SK-N-SH (cell line): ENCODE measurements around the gene LRRC30. TPM values are rescaled to one million over a fixed set of nuclear protein-coding genes. Genes with fewer than 3 reads are reported as not detected.

Source experiments
- CTCF ChIA-PET: fragments of 300-600, 350-600 bp; formaldehyde crosslinking; extraction: SDS; loops from one replicate; lab custom pipeline; 2021; lab: Yijun Ruan, JAX
- POLR2A ChIA-PET: fragments of 350-600 bp; sonication (Branson Sonifier 250); formaldehyde crosslinking; extraction: SDS; loops from one replicate; lab custom pipeline; 2020; ENCODE audit warnings: antibody characterized with exemption, inconsistent platforms; lab: Yijun Ruan, JAX
- DNase-seq: peaks from one replicate; pipeline ENCODE4 v3.0.0; 2012
- H2AFZ ChIP-seq: fragments of 200-600 bp; sonication (generic); 2 replicates; pipeline ENCODE4 v1.8.1; 2016; ENCODE audit warnings: antibody characterized with exemption, mild to moderate bottlenecking, low read depth
- H3F3A ChIP-seq: fragments of 200-600 bp; sonication (generic); replicated peaks from 2 replicates; pipeline ENCODE3; 2016; ENCODE audit warnings: antibody characterized with exemption, mild to moderate bottlenecking; ENCODE audit not compliant: insufficient read depth
- H3K27ac ChIP-seq, 2 experiments: fragments of 200-500 bp in 1 of 2; fragments of 200-600 bp in 1 of 2; sonication (Bioruptor generic) in 1 of 2; sonication (generic), shearing (Covaris generic) in 1 of 2; 2 replicates each; pipeline versions ENCODE4 v1.5.1 to v1.6.1; 2014 to 2016; ENCODE audit warnings: low read depth in 2 of 2, inconsistent platforms in 1 of 2, low read length in 1 of 2, mild to moderate bottlenecking in 1 of 2, mixed read lengths in 1 of 2
- H3K27me3 ChIP-seq: fragments of 200-600 bp; sonication (generic), shearing (Covaris generic); 2 replicates; pipeline ENCODE4 v1.6.1; 2016; ENCODE audit warnings: mixed run types; ENCODE audit not compliant: insufficient read depth
- H3K36me3 ChIP-seq, 2 experiments: fragments of 200-500 bp in 1 of 2; fragments of 200-600 bp in 1 of 2; sonication (Bioruptor generic) in 1 of 2; sonication (generic) in 1 of 2; replicated peaks in 1 of 2; 2 replicates each; pipeline versions ENCODE3 to v1.5.1; 2014 to 2016; ENCODE audit warnings: low read length in 1 of 2, mild to moderate bottlenecking in 1 of 2; ENCODE audit not compliant: insufficient read depth in 2 of 2, control insufficient read depth in 1 of 2
- H3K4me1 ChIP-seq, 2 experiments: fragments of 200-500 bp in 1 of 2; fragments of 200-600 bp in 1 of 2; sonication (Bioruptor generic) in 1 of 2; sonication (generic), shearing (Covaris generic) in 1 of 2; 2 replicates each; pipeline versions ENCODE4 v1.5.1 to v1.6.1; 2014 to 2016; ENCODE audit warnings: low read depth in 1 of 2, low read length in 1 of 2, mixed run types in 1 of 2; ENCODE audit not compliant: insufficient read depth in 2 of 2, control insufficient read depth in 1 of 2
- H3K4me2 ChIP-seq: fragments of 200-600 bp; sonication (generic), shearing (Covaris generic); 2 replicates; pipeline ENCODE4 v1.6.1; 2017; ENCODE audit warnings: mixed run types
- H3K4me3 ChIP-seq, 2 experiments: fragments of 200-500 bp in 1 of 2; fragments of 200-600 bp in 1 of 2; sonication (Bioruptor generic) in 1 of 2; sonication (generic), shearing (Covaris generic) in 1 of 2; 2 replicates each; pipeline versions ENCODE4 v1.5.1 to v1.8.1; 2014 to 2016; ENCODE audit warnings: low read depth in 2 of 2, inconsistent platforms in 1 of 2, low read length in 1 of 2, mild to moderate bottlenecking in 1 of 2, mixed read lengths in 1 of 2, moderate library complexity in 1 of 2
- H3K79me2 ChIP-seq: fragments of 200-600 bp; sonication (generic); 2 replicates; pipeline ENCODE4 v1.8.1; 2017; ENCODE audit warnings: mild to moderate bottlenecking; ENCODE audit not compliant: insufficient read depth
- H3K9ac ChIP-seq: fragments of 200-600 bp; sonication (generic); 2 replicates; pipeline ENCODE4 v1.6.1; 2017; ENCODE audit warnings: mixed run types
- H3K9me2 ChIP-seq: fragments of 200-600 bp; sonication (generic); 2 replicates; pipeline ENCODE4 v1.6.1; 2017; ENCODE audit warnings: mixed run types
- H3K9me3 ChIP-seq: fragments of 200-600 bp; sonication (generic); 2 replicates; pipeline ENCODE4 v1.6.1; 2017; ENCODE audit warnings: mixed run types, mild to moderate bottlenecking, moderate library complexity
- H4K20me1 ChIP-seq: fragments of 200-600 bp; sonication (generic); 2 replicates; pipeline ENCODE4 v1.6.1; 2017; ENCODE audit warnings: mild to moderate bottlenecking, mixed run types; ENCODE audit not compliant: insufficient read depth
- ELF1 ChIP-seq: IDR thresholded peaks from 2 replicates; pipeline ENCODE4 v1.4.0; 2012
- EP300 ChIP-seq, 2 experiments: IDR thresholded peaks; 2 replicates each; pipeline versions ENCODE4 v1.4.0 to v1.6.1; 2012; ENCODE audit warnings: borderline replicate concordance in 1 of 2, low read depth in 1 of 2, low read length in 1 of 2
- EZH2phosphoT487 ChIP-seq: fragments of 200-600 bp; sonication (generic); IDR thresholded peaks from 2 replicates; pipeline ENCODE4 v1.6.1; 2017; ENCODE audit warnings: low read depth, mixed run types, mild to moderate bottlenecking, antibody characterized with exemption, moderate library complexity, borderline replicate concordance
- FOSL2 ChIP-seq: IDR thresholded peaks from 2 replicates; pipeline ENCODE4 v1.4.0; 2012; ENCODE audit warnings: low read depth, mild to moderate bottlenecking, moderate library complexity, borderline replicate concordance
- FOXJ3 ChIP-seq: sonication (generic); formaldehyde crosslinking; IDR thresholded peaks from 2 replicates; pipeline ENCODE4 v1.5.1; 2020; ENCODE audit warnings: mild to moderate bottlenecking, missing genetic modification reagents
- JUND ChIP-seq: IDR thresholded peaks from 2 replicates; pipeline ENCODE4 v1.4.0; 2012
- NFIC ChIP-seq: IDR thresholded peaks from 2 replicates; pipeline ENCODE4 v1.4.0; 2012; ENCODE audit warnings: borderline replicate concordance
- POLR2AphosphoS5 ChIP-seq: IDR thresholded peaks from 2 replicates; pipeline ENCODE4 v1.6.1; 2012; ENCODE audit warnings: low read depth, low read length
- RAD21 ChIP-seq: IDR thresholded peaks from 2 replicates; pipeline ENCODE4 v1.6.1; 2012; ENCODE audit warnings: mild to moderate bottlenecking, low read length
- RCOR1 ChIP-seq: fragments of 150-350 bp; IDR thresholded peaks from 2 replicates; pipeline ENCODE4 v1.6.1; 2017; ENCODE audit warnings: antibody characterized with exemption, low read length
- RFX5 ChIP-seq: IDR thresholded peaks from 2 replicates; pipeline ENCODE4 v1.6.1; 2012; ENCODE audit warnings: mild to moderate bottlenecking, improper control_type of control experiment, low read length
- RXRA ChIP-seq: IDR thresholded peaks from 2 replicates; pipeline ENCODE4 v1.4.0; 2012; ENCODE audit warnings: low read depth, mild to moderate bottlenecking, borderline replicate concordance
- SMC3 ChIP-seq: IDR thresholded peaks from 2 replicates; pipeline ENCODE4 v1.6.1; 2012; ENCODE audit warnings: low read depth, low read length, improper control_type of control experiment
- TAF1 ChIP-seq: IDR thresholded peaks from 2 replicates; pipeline ENCODE4 v1.6.1; 2012; ENCODE audit warnings: low read depth, mild to moderate bottlenecking, low read length, moderate library complexity, borderline replicate concordance
- TCF12 ChIP-seq: IDR thresholded peaks from 2 replicates; pipeline ENCODE4 v1.4.0; 2012
- YY1 ChIP-seq: IDR thresholded peaks from 2 replicates; pipeline ENCODE4 v1.4.0; 2012; ENCODE audit warnings: low read depth, mild to moderate bottlenecking
- WGBS: methylation state at CpG from one replicate; pipeline ENCODE4 v1.1.6; 2017; ENCODE audit warnings: low lambda C conversion rate; 5-methylcytosine and 5-hydroxymethylcytosine counted together
- polyA plus RNA-seq, 3 experiments: library from polyadenylated mRNA; depleted of rRNA; stranded (reverse); fragments of >200 nt; gene quantifications; 2 replicates each; pipeline ENCODE4 v1.2.3, GENCODE V29; 2012
- TF ChIP-seq, protein P1 (sequence below): fragments of 200-600 bp; sonication (generic); IDR thresholded peaks from 2 replicates; pipeline ENCODE4 v1.6.1; 2017; ENCODE audit warnings: antibody characterized with exemption, mild to moderate bottlenecking, moderate library complexity
- TF ChIP-seq, protein P2 (sequence below): IDR thresholded peaks from 2 replicates; pipeline ENCODE4 v1.4.0; 2012; ENCODE audit warnings: low read depth, borderline replicate concordance
- TF ChIP-seq, protein P3 (sequence below): fragments of 150-350 bp; IDR thresholded peaks from 2 replicates; pipeline ENCODE4 v1.6.1; 2017; ENCODE audit warnings: antibody characterized with exemption, low read length, low read depth, borderline replicate concordance
- TF ChIP-seq, protein P4 (sequence below): fragments of 150-350 bp; IDR thresholded peaks from 2 replicates; pipeline ENCODE4 v1.6.1; 2016; ENCODE audit warnings: mild to moderate bottlenecking, low read depth, low read length
- TF ChIP-seq, protein P5 (sequence below): IDR thresholded peaks from 2 replicates; pipeline ENCODE4 v1.4.0; 2012; ENCODE audit warnings: low read depth

The LRRC30 gene
- polyA plus RNA-seq, 1 of the 3 experiments (the other 2 are of a cell fraction), result not detected

DNA sequence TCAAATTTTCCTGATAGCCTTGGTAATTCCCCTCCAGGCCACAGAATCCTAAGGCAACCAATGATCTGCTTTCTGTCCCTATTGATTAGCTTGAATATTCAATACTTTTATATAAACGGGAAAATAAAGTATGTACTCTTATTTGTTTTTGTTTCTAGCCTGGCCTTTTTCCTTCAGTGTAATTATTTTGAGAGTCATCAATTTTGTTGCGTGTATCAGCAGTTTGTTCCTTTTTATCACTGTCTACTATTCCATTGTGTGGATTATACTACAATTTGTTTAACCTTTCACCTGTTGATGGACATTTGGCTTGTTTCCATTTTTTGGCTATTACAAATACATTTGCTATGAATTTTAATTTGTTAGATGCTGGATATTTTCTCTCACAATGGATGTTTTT is 39.2 kb upstream of the LRRC30 start:
- no peaks in the 10 kb centered on the region; a peak in 1 of 4 replicates for H3K4me1 ChIP-seq
- H3K4me2 ChIP-seq, result no peak overlapping the region
- ChIA-PET POLR2A (no interaction called here), CTCF (interaction anchor here (1.0 to 1.8 kb wide), 4 partner anchors 9 to 272 kb away, joined by 3 to 8 read pairs (median 4); no protein-coding TSS in a partner anchor)
- H3K27ac ChIP-seq, result no peak overlapping the region
- no peak for DNase-seq
- no peaks in the 10 kb centered on the region for H3F3A ChIP-seq
- no peaks in the 10 kb centered on the region for H3K9me2 ChIP-seq
- H4K20me1 ChIP-seq, result no peaks in the 10 kb centered on the region
- H3K9ac ChIP-seq, result no peak overlapping the region
- no peaks in the 10 kb centered on the region for H3K79me2 ChIP-seq
- no peaks in the 10 kb centered on the region for H3K36me3 ChIP-seq
- H3K9me3 ChIP-seq, result no peaks in the 10 kb centered on the region
- TF ChIP-seq RAD21 (no peak), POLR2AphosphoS5 (no peak), NFIC (no peak), RFX5 (no peak), RCOR1 (no peak), RXRA (no peak), TCF12 (no peak), YY1 (no peak), FOSL2 (no peak), FOXJ3 (CRISPR knock-in tag) (no peak), ELF1 (no peak), TAF1 (no peak), EZH2phosphoT487 (no peak)
- TF ChIP-seq, protein P1, sequence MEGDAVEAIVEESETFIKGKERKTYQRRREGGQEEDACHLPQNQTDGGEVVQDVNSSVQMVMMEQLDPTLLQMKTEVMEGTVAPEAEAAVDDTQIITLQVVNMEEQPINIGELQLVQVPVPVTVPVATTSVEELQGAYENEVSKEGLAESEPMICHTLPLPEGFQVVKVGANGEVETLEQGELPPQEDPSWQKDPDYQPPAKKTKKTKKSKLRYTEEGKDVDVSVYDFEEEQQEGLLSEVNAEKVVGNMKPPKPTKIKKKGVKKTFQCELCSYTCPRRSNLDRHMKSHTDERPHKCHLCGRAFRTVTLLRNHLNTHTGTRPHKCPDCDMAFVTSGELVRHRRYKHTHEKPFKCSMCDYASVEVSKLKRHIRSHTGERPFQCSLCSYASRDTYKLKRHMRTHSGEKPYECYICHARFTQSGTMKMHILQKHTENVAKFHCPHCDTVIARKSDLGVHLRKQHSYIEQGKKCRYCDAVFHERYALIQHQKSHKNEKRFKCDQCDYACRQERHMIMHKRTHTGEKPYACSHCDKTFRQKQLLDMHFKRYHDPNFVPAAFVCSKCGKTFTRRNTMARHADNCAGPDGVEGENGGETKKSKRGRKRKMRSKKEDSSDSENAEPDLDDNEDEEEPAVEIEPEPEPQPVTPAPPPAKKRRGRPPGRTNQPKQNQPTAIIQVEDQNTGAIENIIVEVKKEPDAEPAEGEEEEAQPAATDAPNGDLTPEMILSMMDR, result no peak
- TF ChIP-seq, protein P2, sequence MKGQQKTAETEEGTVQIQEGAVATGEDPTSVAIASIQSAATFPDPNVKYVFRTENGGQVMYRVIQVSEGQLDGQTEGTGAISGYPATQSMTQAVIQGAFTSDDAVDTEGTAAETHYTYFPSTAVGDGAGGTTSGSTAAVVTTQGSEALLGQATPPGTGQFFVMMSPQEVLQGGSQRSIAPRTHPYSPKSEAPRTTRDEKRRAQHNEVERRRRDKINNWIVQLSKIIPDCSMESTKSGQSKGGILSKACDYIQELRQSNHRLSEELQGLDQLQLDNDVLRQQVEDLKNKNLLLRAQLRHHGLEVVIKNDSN, result no peak
- TF ChIP-seq, protein P3, sequence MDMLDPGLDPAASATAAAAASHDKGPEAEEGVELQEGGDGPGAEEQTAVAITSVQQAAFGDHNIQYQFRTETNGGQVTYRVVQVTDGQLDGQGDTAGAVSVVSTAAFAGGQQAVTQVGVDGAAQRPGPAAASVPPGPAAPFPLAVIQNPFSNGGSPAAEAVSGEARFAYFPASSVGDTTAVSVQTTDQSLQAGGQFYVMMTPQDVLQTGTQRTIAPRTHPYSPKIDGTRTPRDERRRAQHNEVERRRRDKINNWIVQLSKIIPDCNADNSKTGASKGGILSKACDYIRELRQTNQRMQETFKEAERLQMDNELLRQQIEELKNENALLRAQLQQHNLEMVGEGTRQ, result no peak
- H3K4me3 ChIP-seq, result no peak overlapping the region
- 42% methylated on average over 2 of the region's 2 CpGs for WGBS
- H2AFZ ChIP-seq, result no peak overlapping the region
- H3K27me3 ChIP-seq, result no peaks in the 10 kb centered on the region

DNA sequence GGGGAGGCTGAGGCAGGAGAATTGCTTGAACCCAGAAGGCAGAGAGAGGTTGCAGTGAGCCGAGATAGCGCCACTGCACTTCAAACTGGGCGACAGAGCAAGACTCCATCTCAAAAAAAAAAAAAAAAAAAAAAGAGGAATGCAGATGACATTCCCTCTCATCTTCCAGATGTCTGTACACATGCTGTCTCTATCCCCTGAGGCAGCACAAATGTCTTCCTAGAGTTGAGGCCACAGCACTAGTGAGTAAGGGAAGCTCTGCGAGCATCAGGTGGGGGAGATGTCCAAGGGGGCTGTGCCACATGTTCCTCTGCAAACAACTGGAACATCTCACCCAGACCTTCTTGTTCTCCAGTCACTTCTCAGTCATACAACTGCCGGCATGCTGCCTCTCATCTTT is 35.6 kb upstream of the LRRC30 start:
- H3K27me3 ChIP-seq, result no peaks in the 10 kb centered on the region
- no peaks in the 10 kb centered on the region for H3K9me2 ChIP-seq
- no peak overlapping the region for H3K9ac ChIP-seq
- ChIA-PET POLR2A (no interaction called here), CTCF (interaction anchor here (0.6 to 1.0 kb wide), 4 partner anchors 18 to 77 kb away, joined by 3 to 5 read pairs (median 3); no protein-coding TSS in a partner anchor)
- no peak overlapping the region for H3K4me3 ChIP-seq
- no peaks in the 10 kb centered on the region; a peak in 1 of 4 replicates for H3K4me1 ChIP-seq
- H3K9me3 ChIP-seq, result no peaks in the 10 kb centered on the region
- 46% methylated on average over 5 of the region's 5 CpGs for WGBS
- no peaks in the 10 kb centered on the region for H3F3A ChIP-seq
- H3K36me3 ChIP-seq, result no peaks in the 10 kb centered on the region
- H3K27ac ChIP-seq, result no peak overlapping the region
- no peaks in the 10 kb centered on the region for H4K20me1 ChIP-seq
- H2AFZ ChIP-seq, result no peak overlapping the region
- no peak overlapping the region for H3K4me2 ChIP-seq
- DNase-seq, result no peak
- no peaks in the 10 kb centered on the region for H3K79me2 ChIP-seq
- TF ChIP-seq, protein P4, sequence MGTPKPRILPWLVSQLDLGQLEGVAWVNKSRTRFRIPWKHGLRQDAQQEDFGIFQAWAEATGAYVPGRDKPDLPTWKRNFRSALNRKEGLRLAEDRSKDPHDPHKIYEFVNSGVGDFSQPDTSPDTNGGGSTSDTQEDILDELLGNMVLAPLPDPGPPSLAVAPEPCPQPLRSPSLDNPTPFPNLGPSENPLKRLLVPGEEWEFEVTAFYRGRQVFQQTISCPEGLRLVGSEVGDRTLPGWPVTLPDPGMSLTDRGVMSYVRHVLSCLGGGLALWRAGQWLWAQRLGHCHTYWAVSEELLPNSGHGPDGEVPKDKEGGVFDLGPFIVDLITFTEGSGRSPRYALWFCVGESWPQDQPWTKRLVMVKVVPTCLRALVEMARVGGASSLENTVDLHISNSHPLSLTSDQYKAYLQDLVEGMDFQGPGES, result no peak
- TF ChIP-seq EP300 (IDR thresholded peaks at IDR 0.05; ENCODE audit: borderline replicate concordance in 1 of 2, low read depth in 1 of 2, low read length in 1 of 2) (no peak), YY1 (no peak), RXRA (no peak), SMC3 (no peak), RFX5 (no peak), FOXJ3 (CRISPR knock-in tag) (no peak), TAF1 (no peak), POLR2AphosphoS5 (no peak), JUND (no peak)
- TF ChIP-seq, protein P1, result no peak
- TF ChIP-seq, protein P5, sequence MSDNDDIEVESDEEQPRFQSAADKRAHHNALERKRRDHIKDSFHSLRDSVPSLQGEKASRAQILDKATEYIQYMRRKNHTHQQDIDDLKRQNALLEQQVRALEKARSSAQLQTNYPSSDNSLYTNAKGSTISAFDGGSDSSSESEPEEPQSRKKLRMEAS, result no peak
